HG03469 (cell line): ENCODE measurements around the gene SOWAHD.
"Not testable (repeated sequence)": the region's sequence is repeated elsewhere in the genome, so short reads cannot be mapped to it uniquely, and the experiment has no call there.

ENCODE experiments used
- ATAC-seq: cut with Tn5 transposase; IDR thresholded peaks from one replicate; pipeline ENCODE4 v1.9.1; 2021; ENCODE audit warnings: mild to moderate bottlenecking, moderate library complexity, moderate number of reproducible peaks; ENCODE audit not compliant: unreplicated experiment

Gene SOWAHD

GRCh38 chrX:119758731-119759247, 401 bp downstream of the SOWAHD start:
- ATAC-seq, result no peak

GRCh38 chrX:119759248-119759766, 919 bp downstream of the SOWAHD start:
- no peak for ATAC-seq

GRCh38 chrX:119760026-119760877, 1.9 kb downstream of the SOWAHD start:
- ATAC-seq, result no peak

- ATAC-seq, result no peak
These were observed 4.3 kb downstream of the SOWAHD start for GRCh38 chrX:119762718-119763117.

GRCh38 chrX:119763181-119763580, 4.8 kb downstream of the SOWAHD start:
- ATAC-seq, result no peak

GRCh38 chrX:119763836-119764387, 5.5 kb downstream of the SOWAHD start:
- no peak for ATAC-seq

- ATAC-seq, result not testable (repeated sequence)
These were observed 10.0 kb downstream of the SOWAHD start for GRCh38 chrX:119768436-119768835.

- not testable (repeated sequence) for ATAC-seq
These were observed 11.0 kb downstream of the SOWAHD start for GRCh38 chrX:119769388-119769787.

GRCh38 chrX:119775517-119776238, 17.3 kb downstream of the SOWAHD start:
- no peak for ATAC-seq

- ATAC-seq, result no peak
These were observed 20.4 kb downstream of the SOWAHD start for GRCh38 chrX:119778829-119779228.

- no peak for ATAC-seq
These were observed 24.6 kb downstream of the SOWAHD start for GRCh38 chrX:119783026-119783425.

GRCh38 chrX:119784747-119785446, 26.5 kb downstream of the SOWAHD start:
- ATAC-seq, result no peak

- no peak for ATAC-seq
These were observed 32.6 kb downstream of the SOWAHD start for GRCh38 chrX:119790977-119791436.

GRCh38 chrX:119791437-119792231, 33.2 kb downstream of the SOWAHD start, which contains the start of gene RPL39:
TSS of gene RPL39 (minus strand) at chrX:119791630. CDS start at chrX:119791576, 54 bp downstream.
- peak; percentile 73 for ATAC-seq

GRCh38 chrX:119801253-119802221, 43.1 kb downstream of the SOWAHD start:
- ATAC-seq, result no peak

GRCh38 chrX:119802546-119802945, 44.2 kb downstream of the SOWAHD start:
- ATAC-seq, result no peak

GRCh38 chrX:119808461-119808860, 50.1 kb downstream of the SOWAHD start:
- ATAC-seq, result not testable (repeated sequence)

GRCh38 chrX:119809185-119809666, 50.8 kb downstream of the SOWAHD start:
- ATAC-seq, result no peak
